ENCODE results near the gene ABCA12.

Gene ABCA12

GRCh38 chr2:215138479-215138878 lies at the start of gene ABCA12:
TSS of gene ABCA12 (minus strand) at chr2:215138626. CDS start at chr2:215138208, 418 bp downstream.
- Histone ChIP-seq H4K20me1 (ENCODE audit: control insufficient read depth, insufficient read depth, low read depth, low read length) (no peaks in the 10 kb centered on the region), H3K9me2 (replicated peaks; ENCODE audit: control insufficient read depth, low read length) (no peaks in the 10 kb centered on the region), H3K27me3 (ENCODE audit: control insufficient read depth, low read length) (no peaks in the 10 kb centered on the region), H3K79me2 (ENCODE audit: control insufficient read depth, low read length) (no peaks in the 10 kb centered on the region), H3K4me3 (ENCODE audit: low read length) (no peak within 1 kb of the TSS), H3K27ac (ENCODE audit: low read depth, low read length) (no peak within 1 kb of the TSS), H3K4me1 (ENCODE audit: control insufficient read depth, low read length) (no peaks in the 10 kb centered on the region), H3K9me3 (ENCODE audit: control insufficient read depth, insufficient read depth, low read length) (no peaks in the 10 kb centered on the region), H3K36me3 (ENCODE audit: control insufficient read depth, low read length) (no peaks in the 10 kb centered on the region), H3F3A (ENCODE audit: control insufficient read depth, insufficient read depth) (no peaks in the 10 kb centered on the region), H3K4me2 (ENCODE audit: low read length) (no peak within 1 kb of the TSS)
- TF ChIP-seq EZH2phosphoT487 (IDR thresholded peaks at IDR 0.05; ENCODE audit: borderline replicate concordance, low read length), result no peak
- TF ChIP-seq CTCF (IDR thresholded peaks at IDR 0.05; ENCODE audit: low read depth, low read length, poor library complexity, severe bottlenecking), result no peak

- Histone ChIP-seq H3F3A (ENCODE audit: control insufficient read depth, insufficient read depth) (no peaks in the 10 kb centered on the region), H3K79me2 (ENCODE audit: control insufficient read depth, low read length) (no peaks in the 10 kb centered on the region), H3K4me2 (ENCODE audit: low read length) (no peak overlapping the region), H3K4me3 (ENCODE audit: low read length) (no peak overlapping the region), H3K27me3 (ENCODE audit: control insufficient read depth, low read length) (no peaks in the 10 kb centered on the region), H3K27ac (ENCODE audit: low read depth, low read length) (no peak overlapping the region), H3K9me3 (ENCODE audit: control insufficient read depth, insufficient read depth, low read length) (no peaks in the 10 kb centered on the region), H3K4me1 (ENCODE audit: control insufficient read depth, low read length) (no peaks in the 10 kb centered on the region), H3K9me2 (replicated peaks; ENCODE audit: control insufficient read depth, low read length) (no peaks in the 10 kb centered on the region), H4K20me1 (ENCODE audit: control insufficient read depth, insufficient read depth, low read depth, low read length) (no peaks in the 10 kb centered on the region), H3K36me3 (ENCODE audit: control insufficient read depth, low read length) (no peaks in the 10 kb centered on the region)
- no peak for TF ChIP-seq CTCF (IDR thresholded peaks at IDR 0.05; ENCODE audit: low read depth, low read length, poor library complexity, severe bottlenecking)
- no peak for TF ChIP-seq EZH2phosphoT487 (IDR thresholded peaks at IDR 0.05; ENCODE audit: borderline replicate concordance, low read length)
These were observed 49.7 kb upstream of the ABCA12 start for GRCh38 chr2:215188078-215188477.

GRCh38 chr2:215186021-215186420 lies 47.6 kb upstream of the ABCA12 start:
- Histone ChIP-seq H3K79me2 (ENCODE audit: control insufficient read depth, low read length) (no peaks in the 10 kb centered on the region), H3K4me1 (ENCODE audit: control insufficient read depth, low read length) (no peaks in the 10 kb centered on the region), H3K9me3 (ENCODE audit: control insufficient read depth, insufficient read depth, low read length) (no peaks in the 10 kb centered on the region; the same call in 1 of the 2 replicates), H4K20me1 (ENCODE audit: control insufficient read depth, insufficient read depth, low read depth, low read length) (no peaks in the 10 kb centered on the region), H3K9me2 (replicated peaks; ENCODE audit: control insufficient read depth, low read length) (no peaks in the 10 kb centered on the region), H3K27ac (ENCODE audit: low read depth, low read length) (no peak overlapping the region), H3K27me3 (ENCODE audit: control insufficient read depth, low read length) (no peaks in the 10 kb centered on the region), H3K4me3 (ENCODE audit: low read length) (no peak overlapping the region), H3K36me3 (ENCODE audit: control insufficient read depth, low read length) (no peaks in the 10 kb centered on the region), H3K4me2 (ENCODE audit: low read length) (no peak overlapping the region), H3F3A (ENCODE audit: control insufficient read depth, insufficient read depth) (no peaks in the 10 kb centered on the region)
- TF ChIP-seq CTCF (IDR thresholded peaks at IDR 0.05; ENCODE audit: low read depth, low read length, poor library complexity, severe bottlenecking) (no peak), EZH2phosphoT487 (IDR thresholded peaks at IDR 0.05; ENCODE audit: borderline replicate concordance, low read length) (no peak)
